ENCODE data around the gene PTPRM. TPM values are rescaled to one million over a fixed set of nuclear protein-coding genes. Genes with fewer than 3 reads are reported as not detected.

Gene PTPRM
- total and polyA plus RNA-seq, 2 of the 8 experiments (the other 6 are each of a cell fraction or from before 2014, with no cell fraction given): 4.1 to 7.0 TPM

- H3K79me2 ChIP-seq (ENCODE audit: control insufficient read depth in 1 of 2, insufficient read depth in 2 of 2, low read length in 2 of 2): no peaks in the 10 kb centered on the region
- H3K27ac ChIP-seq (ENCODE audit: low read depth, low read length): no peak overlapping the region
- H3K79me1 ChIP-seq (ENCODE audit: low read depth, low read length): no peaks in the 10 kb centered on the region
- POLR2A ChIA-PET (ENCODE audit: partially characterized antibody): no interaction called here
- H4K20me1 ChIP-seq (replicated peaks in 1 of 2; ENCODE audit: control insufficient read depth in 1 of 2, insufficient read depth in 2 of 2, low read length in 2 of 2): no peaks in the 10 kb centered on the region
- no peak overlapping the region for H3K23ac ChIP-seq (ENCODE audit: insufficient read length)
- H2BK12ac ChIP-seq (ENCODE audit: low read depth, low read length): no peak overlapping the region
- no peak overlapping the region for H2AK5ac ChIP-seq (ENCODE audit: low read depth, low read length)
- WGBS, 2 experiments (ENCODE audit: extremely low coverage in 1 of 2, insufficient coverage in 1 of 2, insufficient read length in 1 of 2, insufficient replicate concordance in 2 of 2, low coverage in 1 of 2, low lambda C conversion rate in 2 of 2, missing lambda C conversion rate in 1 of 2): 84% methylated on average over 5 of the region's 5 CpGs; no CpG with 5 or more reads in 1 of the 2 experiments
- H3K18ac ChIP-seq (ENCODE audit: extremely low read depth, low read length): no peak overlapping the region
- H3K4ac ChIP-seq (replicated peaks; ENCODE audit: insufficient read length, low read depth, low read length): no peak overlapping the region
- peak overlapping the region; percentile 42; the same call in 1 of the 2 replicates for H2AFZ ChIP-seq (ENCODE audit: low read length)
- no peak overlapping the region for H3K14ac ChIP-seq (ENCODE audit: insufficient read length)
- no peak overlapping the region for H2BK15ac ChIP-seq (ENCODE audit: low read length)
- FAIRE-seq (no peak), DNase-seq (ENCODE audit: low read depth in 1 of 2, low spot score in 2 of 2) (no peak)
- no peak overlapping the region for H2BK120ac ChIP-seq (replicated peaks; ENCODE audit: low read depth, low read length)
- H3K56ac ChIP-seq (replicated peaks; ENCODE audit: insufficient read length, low read depth, low read length): no peak overlapping the region
- no peak overlapping the region for H2BK5ac ChIP-seq (ENCODE audit: low read depth, low read length)
- CTCF ChIA-PET (ENCODE audit: partially characterized antibody): interaction anchor here (1.5 kb wide), 1 partner anchor 8 kb away, joined by 6 read pairs; no protein-coding TSS in a partner anchor
- H3K27me3 ChIP-seq (replicated peaks in 1 of 4; ENCODE audit: control insufficient read depth in 3 of 4, extremely low read depth in 1 of 4, insufficient read depth in 3 of 4, low read length in 3 of 4): no peaks in the 10 kb centered on the region
- no peaks in the 10 kb centered on the region for H3K23me2 ChIP-seq (ENCODE audit: low read depth, low read length)
- no peak overlapping the region for H2BK20ac ChIP-seq (ENCODE audit: low read length)
- H3K4me1 ChIP-seq (replicated peaks in 1 of 4; ENCODE audit: control insufficient read depth in 3 of 4, insufficient read depth in 4 of 4, low read length in 3 of 4): peaks cover 0 to 12% (median 7%) of the 10 kb centered on the region in 4 experiments; a peak in 6 of 7 replicates
- H4K5ac ChIP-seq (ENCODE audit: insufficient read length, low read depth, low read length): no peak overlapping the region
- H3K9me3 ChIP-seq (ENCODE audit: insufficient read depth in 2 of 2, low read depth in 1 of 2, low read length in 1 of 2): no peaks in the 10 kb centered on the region
- no peak overlapping the region for H4K8ac ChIP-seq (ENCODE audit: extremely low read depth, insufficient read depth, low read length)
- no peak overlapping the region for H3K4me3 ChIP-seq (ENCODE audit: extremely low read depth in 1 of 4, insufficient read depth in 2 of 4, low read depth in 3 of 4, low read length in 4 of 4)
- no peak overlapping the region; a peak in 1 of 4 replicates for H3K4me2 ChIP-seq (ENCODE audit: insufficient read depth in 1 of 2, low read depth in 2 of 2, low read length in 2 of 2)
- H4K91ac ChIP-seq (replicated peaks; ENCODE audit: insufficient read length, low read length): no peak overlapping the region
- no peak overlapping the region for H3K9ac ChIP-seq (replicated peaks in 1 of 4; ENCODE audit: extremely low read depth in 1 of 4, low read depth in 3 of 4, low read length in 3 of 4)
- no peaks in the 10 kb centered on the region for H3K36me3 ChIP-seq (ENCODE audit: control insufficient read depth in 2 of 4, insufficient read depth in 4 of 4, low read length in 3 of 4)
- TF ChIP-seq MAX (IDR thresholded peaks at IDR 0.05) (no peak), GTF2F1 (IDR thresholded peaks at IDR 0.05; ENCODE audit: borderline replicate concordance, low read depth, low read length) (no peak), RXRA (IDR thresholded peaks at IDR 0.05; ENCODE audit: insufficient read depth, low read depth, low read length) (no peak)
These were observed 690.8 kb downstream of the PTPRM start for GRCh38 chr18:8257851-8258434.
